ENCODE measurements around the gene ENTHD1. TPM values are rescaled to one million over a fixed set of nuclear protein-coding genes. Genes with fewer than 3 reads are reported as not detected.

Gene ENTHD1
- total and polyA plus RNA-seq, 9 of the 15 experiments (the other 6 are each of a cell fraction or from before 2014, with no cell fraction given): 0.13 to 0.98 (median 0.35) TPM

DNA sequence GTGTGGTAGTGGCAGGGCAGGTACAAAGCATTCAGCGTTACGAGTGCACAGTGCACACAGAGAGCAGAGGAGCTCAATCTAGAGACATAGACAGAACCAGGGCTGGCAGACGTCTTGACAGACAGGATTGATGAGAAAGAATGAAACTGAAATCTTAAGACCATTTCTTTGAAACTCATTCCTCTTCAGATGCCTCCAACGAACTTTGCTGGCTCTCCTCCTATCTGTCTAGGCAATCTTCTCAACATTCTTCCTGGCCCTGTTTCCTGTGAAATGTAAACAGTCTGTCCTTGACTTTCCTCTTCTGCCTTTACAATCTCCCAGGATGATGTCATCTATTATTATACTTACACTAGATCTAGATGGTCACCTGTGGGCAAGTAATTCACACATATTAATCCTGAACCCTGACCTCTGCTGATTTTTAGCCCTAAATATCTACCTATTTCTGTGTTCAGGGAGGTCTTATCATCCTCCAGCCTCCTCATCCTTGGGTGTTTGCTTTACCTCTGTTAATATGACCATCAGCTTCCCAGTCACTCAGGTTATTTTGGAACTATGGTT is 119.5 kb downstream of the ENTHD1 start (continued):
- TF ChIP-seq RBM25 (IDR thresholded peaks at IDR 0.05; ENCODE audit: low read depth, low read length, severe bottlenecking) (peak; percentile 64), SMARCE1 (IDR thresholded peaks at IDR 0.05) (no peak; the same call in 1 of the 2 replicates), ZNF239 (CRISPR knock-in tag; IDR thresholded peaks at IDR 0.05) (no peak), ATF7 (IDR thresholded peaks at IDR 0.05) (peak; percentile 97), TBL1XR1 (IDR thresholded peaks at IDR 0.05; ENCODE audit: low read length in 2 of 2) (0 out of 4 replicates have a peak, but pooled peaks of 1 of the 2 experiments have one; percentile 37), JUN (IDR thresholded peaks at IDR 0.05; ENCODE audit: borderline replicate concordance, low read depth, low read length) (peak; percentile 20; the same call in 1 of the 2 replicates), JUN (CRISPR knock-in tag; IDR thresholded peaks at IDR 0.05; ENCODE audit: borderline replicate concordance) (no peak), CREB1 (IDR thresholded peaks at IDR 0.05) (no peak), CREB1 (CRISPR knock-in tag; IDR thresholded peaks at IDR 0.05) (no peak), RNF2 (IDR thresholded peaks at IDR 0.05) (peak; percentile 80; the same call in 1 of the 2 replicates), EP400 (IDR thresholded peaks at IDR 0.05) (no peak; the same call in 1 of the 2 replicates), ZNF507 (tag; conservative IDR thresholded peaks at IDR 0.05) (no peak), L3MBTL2 (IDR thresholded peaks at IDR 0.05) (no peak), YBX1 (IDR thresholded peaks at IDR 0.05) (no peak), MEIS2 (IDR thresholded peaks at IDR 0.05; ENCODE audit: partially characterized antibody) (peak; percentile 95), POU5F1 (IDR thresholded peaks at IDR 0.05; ENCODE audit: borderline replicate concordance, low read depth, low read length, partially characterized antibody) (no peak), ZNF589 (CRISPR knock-in tag; IDR thresholded peaks at IDR 0.05; ENCODE audit: low read depth) (no peak), CTBP1 (IDR thresholded peaks at IDR 0.05; ENCODE audit: borderline replicate concordance) (peak; percentile 83), NFIC (IDR thresholded peaks at IDR 0.05) (peak; percentile 81), NCOR1 (IDR thresholded peaks at IDR 0.05) (peak; percentile 58), SP2 (IDR thresholded peaks at IDR 0.05; ENCODE audit: extremely low read depth, low read depth, low read length, poor library complexity, severe bottlenecking) (no peak), ADNP (tag; IDR thresholded peaks at IDR 0.05) (no peak; the same call in 1 of the 2 replicates), DNMT1 (IDR thresholded peaks at IDR 0.05) (no peak), ZFP1 (CRISPR knock-in tag; IDR thresholded peaks at IDR 0.05) (no peak), FOXA3 (CRISPR knock-in tag; conservative IDR thresholded peaks at IDR 0.05 in 1 of 2, IDR thresholded peaks at IDR 0.05 in 1 of 2) (peak in 1 of 2 experiments; percentile 42; a peak in 1 of 4 replicates)
- TF ChIP-seq, protein P1, sequence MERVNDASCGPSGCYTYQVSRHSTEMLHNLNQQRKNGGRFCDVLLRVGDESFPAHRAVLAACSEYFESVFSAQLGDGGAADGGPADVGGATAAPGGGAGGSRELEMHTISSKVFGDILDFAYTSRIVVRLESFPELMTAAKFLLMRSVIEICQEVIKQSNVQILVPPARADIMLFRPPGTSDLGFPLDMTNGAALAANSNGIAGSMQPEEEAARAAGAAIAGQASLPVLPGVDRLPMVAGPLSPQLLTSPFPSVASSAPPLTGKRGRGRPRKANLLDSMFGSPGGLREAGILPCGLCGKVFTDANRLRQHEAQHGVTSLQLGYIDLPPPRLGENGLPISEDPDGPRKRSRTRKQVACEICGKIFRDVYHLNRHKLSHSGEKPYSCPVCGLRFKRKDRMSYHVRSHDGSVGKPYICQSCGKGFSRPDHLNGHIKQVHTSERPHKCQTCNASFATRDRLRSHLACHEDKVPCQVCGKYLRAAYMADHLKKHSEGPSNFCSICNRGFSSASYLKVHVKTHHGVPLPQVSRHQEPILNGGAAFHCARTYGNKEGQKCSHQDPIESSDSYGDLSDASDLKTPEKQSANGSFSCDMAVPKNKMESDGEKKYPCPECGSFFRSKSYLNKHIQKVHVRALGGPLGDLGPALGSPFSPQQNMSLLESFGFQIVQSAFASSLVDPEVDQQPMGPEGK (CRISPR knock-in tag; IDR thresholded peaks at IDR 0.05; ENCODE audit: borderline replicate concordance): no peak
- TF ChIP-seq, protein P2, sequence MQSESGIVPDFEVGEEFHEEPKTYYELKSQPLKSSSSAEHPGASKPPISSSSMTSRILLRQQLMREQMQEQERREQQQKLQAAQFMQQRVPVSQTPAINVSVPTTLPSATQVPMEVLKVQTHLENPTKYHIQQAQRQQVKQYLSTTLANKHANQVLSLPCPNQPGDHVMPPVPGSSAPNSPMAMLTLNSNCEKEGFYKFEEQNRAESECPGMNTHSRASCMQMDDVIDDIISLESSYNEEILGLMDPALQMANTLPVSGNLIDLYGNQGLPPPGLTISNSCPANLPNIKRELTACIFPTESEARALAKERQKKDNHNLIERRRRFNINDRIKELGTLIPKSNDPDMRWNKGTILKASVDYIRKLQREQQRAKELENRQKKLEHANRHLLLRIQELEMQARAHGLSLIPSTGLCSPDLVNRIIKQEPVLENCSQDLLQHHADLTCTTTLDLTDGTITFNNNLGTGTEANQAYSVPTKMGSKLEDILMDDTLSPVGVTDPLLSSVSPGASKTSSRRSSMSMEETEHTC (IDR thresholded peaks at IDR 0.05): no peak
- TF ChIP-seq, protein P3, sequence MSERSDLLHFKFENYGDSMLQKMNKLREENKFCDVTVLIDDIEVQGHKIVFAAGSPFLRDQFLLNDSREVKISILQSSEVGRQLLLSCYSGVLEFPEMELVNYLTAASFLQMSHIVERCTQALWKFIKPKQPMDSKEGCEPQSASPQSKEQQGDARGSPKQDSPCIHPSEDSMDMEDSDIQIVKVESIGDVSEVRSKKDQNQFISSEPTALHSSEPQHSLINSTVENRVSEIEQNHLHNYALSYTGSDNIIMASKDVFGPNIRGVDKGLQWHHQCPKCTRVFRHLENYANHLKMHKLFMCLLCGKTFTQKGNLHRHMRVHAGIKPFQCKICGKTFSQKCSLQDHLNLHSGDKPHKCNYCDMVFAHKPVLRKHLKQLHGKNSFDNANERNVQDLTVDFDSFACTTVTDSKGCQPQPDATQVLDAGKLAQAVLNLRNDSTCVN (CRISPR knock-in tag; IDR thresholded peaks at IDR 0.05): no peak

All from K562 (cell line).